ENCODE measurements around the gene CRY2.

GRCh38 chr11:45806937-45807791, 40.1 kb upstream of the CRY2 start:
- no peak for TF ChIP-seq CTCF (IDR thresholded peaks at IDR 0.05; ENCODE audit: low read depth, low read length)
- no peak for TF ChIP-seq EZH2phosphoT487 (IDR thresholded peaks at IDR 0.05; ENCODE audit: low read depth)
